HFFc6 (cell line): Measurements from ENCODE around the gene PTGDS. TPM values are rescaled to one million over a fixed set of nuclear protein-coding genes. Genes with fewer than 3 reads are reported as not detected.

Source experiments
- DNase-seq: peaks from one replicate; pipeline ENCODE4 v3.0.0-alpha.2; 2018
- H3K27ac Mint-ChIP-seq: 2 replicates; pipeline ENCODE4 v1.8.0; 2020; ENCODE audit warnings: mild to moderate bottlenecking, mixed read lengths
- H3K27me3 Mint-ChIP-seq: 2 replicates; pipeline ENCODE4 v1.8.0; 2021; ENCODE audit warnings: mild to moderate bottlenecking, moderate library complexity, mixed read lengths; ENCODE audit not compliant: insufficient read depth
- H3K36me3 Mint-ChIP-seq: 2 replicates; pipeline ENCODE4 v1.8.0; 2021; ENCODE audit warnings: low read depth, mixed read lengths
- H3K4me1 Mint-ChIP-seq: 2 replicates; pipeline ENCODE4 v1.8.0; 2020; ENCODE audit warnings: low read depth, mixed read lengths
- H3K4me3 Mint-ChIP-seq: 2 replicates; pipeline ENCODE4 v1.8.0; 2020; ENCODE audit warnings: mild to moderate bottlenecking, moderate library complexity, mixed read lengths
- H3K9me3 Mint-ChIP-seq: 2 replicates; pipeline ENCODE4 v1.8.0; 2020; ENCODE audit warnings: mild to moderate bottlenecking, mixed read lengths
- CTCF ChIP-seq: fragments of 200-600 bp; sonication (generic); IDR thresholded peaks from 2 replicates; pipeline ENCODE4 v1.5.0; 2021; ENCODE audit warnings: antibody characterized with exemption, mild to moderate bottlenecking
- total RNA-seq, 6 experiments: library from RNA; stranded (reverse); fragmentation: NEBNext Ultra II Directional; extraction: Animal tissue kit (Norgen Biotek cat#: 25700); gene quantifications; 2 replicates in 1 of 6; 3 replicates in 5 of 6; pipeline ENCODE4 v1.2.3, GENCODE V29; 2021

PTGDS gene
- total RNA-seq, 6 experiments from 2014 or later, result not detected

GRCh38 chr9:136963341-136963740 lies 14.0 kb upstream of the PTGDS start:
- Mint-ChIP-seq H3K27ac (no peak overlapping the region), H3K27me3 (peaks cover 4% of the 10 kb centered on the region), H3K9me3 (no peaks in the 10 kb centered on the region), H3K4me3 (no peak overlapping the region), H3K4me1 (peaks cover 10% of the 10 kb centered on the region), H3K36me3 (no peaks in the 10 kb centered on the region)
- DNase-seq, result no peak
- no peak for TF ChIP-seq CTCF

GRCh38 chr9:136963751-136964150 lies 13.6 kb upstream of the PTGDS start:
- Mint-ChIP-seq H3K36me3 (no peaks in the 10 kb centered on the region), H3K27me3 (peaks cover 4% of the 10 kb centered on the region), H3K9me3 (no peaks in the 10 kb centered on the region), H3K27ac (no peak overlapping the region), H3K4me1 (peaks cover 10% of the 10 kb centered on the region), H3K4me3 (no peak overlapping the region)
- no peak for DNase-seq
- no peak for TF ChIP-seq CTCF

GRCh38 chr9:136964171-136964689 lies 13.1 kb upstream of the PTGDS start:
- H3K9me3 Mint-ChIP-seq, result no peaks in the 10 kb centered on the region
- H3K36me3 Mint-ChIP-seq, result no peaks in the 10 kb centered on the region
- no peak overlapping the region for H3K4me3 Mint-ChIP-seq
- no peak for TF ChIP-seq CTCF
- DNase-seq, result no peak
- H3K27ac Mint-ChIP-seq, result no peak overlapping the region
- H3K4me1 Mint-ChIP-seq, result peaks cover 10% of the 10 kb centered on the region
- peaks cover 4% of the 10 kb centered on the region for H3K27me3 Mint-ChIP-seq

GRCh38 chr9:136964833-136965422 lies 12.4 kb upstream of the PTGDS start:
- TF ChIP-seq CTCF, result no peak
- DNase-seq, result no peak
- Mint-ChIP-seq H3K27me3 (peaks cover 4% of the 10 kb centered on the region), H3K9me3 (no peaks in the 10 kb centered on the region), H3K36me3 (no peaks in the 10 kb centered on the region), H3K4me3 (no peak overlapping the region), H3K27ac (no peak overlapping the region), H3K4me1 (peaks cover 10% of the 10 kb centered on the region)

DNA sequence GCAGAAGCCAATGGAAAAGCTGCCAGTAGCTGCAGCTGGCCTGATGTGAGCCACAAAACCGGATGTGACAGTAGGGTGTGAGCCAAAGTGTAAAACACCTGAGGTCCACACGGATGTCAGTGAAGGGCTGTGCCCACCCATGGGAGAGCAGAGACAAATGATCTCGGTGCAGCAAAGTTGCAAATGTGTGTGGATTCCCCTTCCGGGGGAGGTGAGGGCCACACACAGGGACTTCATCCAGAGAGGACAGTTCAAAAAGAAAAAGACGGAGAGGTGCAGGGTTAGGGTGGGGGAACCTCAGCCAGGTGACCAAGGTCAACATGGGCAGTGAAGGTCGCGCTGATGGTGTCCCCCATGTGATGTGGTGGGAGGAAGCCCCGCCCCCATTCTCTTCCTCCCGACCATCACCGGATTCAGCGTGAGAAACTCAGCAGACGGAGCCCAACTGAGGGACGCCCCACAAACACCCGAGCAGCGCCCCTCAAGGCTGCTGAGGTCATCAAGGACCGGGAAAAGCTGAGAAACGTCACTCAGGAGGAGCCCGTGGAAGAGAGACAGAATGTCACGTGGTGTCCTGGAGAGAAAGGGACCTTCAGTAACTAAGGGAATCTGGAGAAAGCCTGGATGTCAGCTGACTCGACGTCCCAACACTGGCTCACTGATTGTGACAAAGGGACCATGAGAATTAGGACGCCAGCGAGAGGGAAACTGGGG lies 11.4 kb upstream of the PTGDS start:
- H3K4me3 Mint-ChIP-seq, result no peak overlapping the region
- no peak for TF ChIP-seq CTCF
- DNase-seq, result no peak
- H3K27ac Mint-ChIP-seq, result no peak overlapping the region
- H3K36me3 Mint-ChIP-seq, result no peaks in the 10 kb centered on the region
- no peaks in the 10 kb centered on the region for H3K9me3 Mint-ChIP-seq
- peaks cover 10% of the 10 kb centered on the region for H3K4me1 Mint-ChIP-seq
- H3K27me3 Mint-ChIP-seq, result peaks cover 7% of the 10 kb centered on the region
